COR-L47 (cell line): ENCODE results near the gene SDK2.
A peak's percentile ranks its signal among the peaks of the same experiment; 100 is the strongest.
"Not testable (repeated sequence)": the region's sequence is repeated elsewhere in the genome, so short reads cannot be mapped to it uniquely, and the experiment has no call there.

Source experiments
- DNase-seq: peaks from one replicate; lab custom pipeline; 2025; lab: John Stamatoyannopoulos, UW

Gene SDK2

DNA sequence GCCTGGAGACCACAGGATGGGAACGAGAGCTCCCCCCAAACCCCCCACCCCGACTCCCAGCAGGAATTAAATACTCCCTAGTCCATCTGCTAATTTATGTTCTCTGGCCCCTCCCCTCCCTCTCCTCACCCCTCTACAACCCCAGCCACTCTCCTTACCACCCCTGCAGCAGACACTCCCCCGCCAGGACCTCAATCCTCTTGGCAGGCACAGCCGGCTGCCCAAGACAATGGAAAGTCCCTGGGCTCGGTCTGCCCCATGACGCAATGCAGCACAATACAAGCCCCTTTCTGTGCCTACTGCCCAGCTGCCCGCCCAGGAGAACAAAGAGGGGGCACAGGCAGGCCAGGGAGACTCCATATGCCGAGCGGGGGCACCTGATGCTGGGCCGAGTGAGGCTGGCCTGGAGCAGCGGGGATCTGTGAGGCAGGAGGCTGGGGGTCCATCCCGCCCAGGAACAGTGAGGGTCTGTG lies 302.2 kb downstream of the SDK2 start:
- DNase-seq: peak; percentile 86

DNA sequence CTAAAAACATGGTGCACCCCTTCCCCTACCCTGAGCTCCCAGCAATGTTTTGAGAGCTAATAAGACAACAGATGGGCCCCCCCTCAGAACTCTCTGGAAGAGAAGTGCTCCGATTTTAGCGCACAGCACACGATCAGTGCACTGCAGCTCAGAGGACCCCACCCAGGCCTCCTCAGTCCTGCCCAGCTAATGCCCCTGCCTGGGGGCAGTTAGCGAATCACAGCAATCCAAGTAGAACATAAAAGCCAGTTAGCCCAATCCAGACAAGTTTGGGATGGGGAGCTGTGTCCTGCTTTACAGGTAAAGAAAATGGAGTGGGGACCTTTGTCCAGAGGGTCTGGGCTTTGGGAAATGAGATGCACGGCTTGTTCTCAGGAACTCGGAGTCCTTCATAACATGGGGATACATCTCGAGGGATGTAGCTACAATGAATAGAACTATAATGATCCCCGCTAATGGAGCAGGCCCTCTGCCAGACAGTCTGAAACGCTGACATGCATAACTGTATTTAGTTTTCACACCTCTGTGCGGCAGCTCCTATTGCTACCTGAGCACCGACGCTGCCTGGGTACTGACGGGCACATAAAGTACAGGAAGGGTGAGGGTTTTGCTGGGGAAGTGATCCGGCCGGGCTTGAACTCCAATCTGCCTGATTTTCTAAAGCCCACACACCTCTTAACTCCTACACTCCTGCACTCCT lies 302.7 kb downstream of the SDK2 start:
- peak; percentile 42 for DNase-seq

DNA sequence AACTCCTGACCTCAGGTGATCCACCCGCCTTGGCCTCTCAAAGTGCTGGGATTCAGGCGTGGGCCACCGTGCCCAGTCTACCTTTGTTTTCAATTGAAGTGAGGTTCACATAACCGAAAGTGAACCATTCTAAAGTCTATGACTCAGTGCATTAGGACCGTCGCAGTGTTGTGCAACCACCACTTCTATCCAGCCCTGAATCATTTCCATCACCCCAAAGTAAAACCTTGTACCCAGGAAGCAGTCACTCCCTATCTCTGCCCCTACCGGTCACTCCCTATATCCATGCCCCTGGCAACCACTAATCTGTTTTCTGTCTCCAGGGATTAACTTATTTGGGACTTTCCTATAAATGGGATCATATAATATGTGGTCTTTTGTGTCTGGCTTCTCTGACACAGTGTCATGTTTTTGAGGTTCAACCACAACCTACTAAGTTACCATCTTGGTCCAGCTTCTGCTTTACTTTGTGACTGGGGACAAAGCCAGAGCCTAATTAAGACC lies 304.1 kb downstream of the SDK2 start:
- no peak for DNase-seq

DNA sequence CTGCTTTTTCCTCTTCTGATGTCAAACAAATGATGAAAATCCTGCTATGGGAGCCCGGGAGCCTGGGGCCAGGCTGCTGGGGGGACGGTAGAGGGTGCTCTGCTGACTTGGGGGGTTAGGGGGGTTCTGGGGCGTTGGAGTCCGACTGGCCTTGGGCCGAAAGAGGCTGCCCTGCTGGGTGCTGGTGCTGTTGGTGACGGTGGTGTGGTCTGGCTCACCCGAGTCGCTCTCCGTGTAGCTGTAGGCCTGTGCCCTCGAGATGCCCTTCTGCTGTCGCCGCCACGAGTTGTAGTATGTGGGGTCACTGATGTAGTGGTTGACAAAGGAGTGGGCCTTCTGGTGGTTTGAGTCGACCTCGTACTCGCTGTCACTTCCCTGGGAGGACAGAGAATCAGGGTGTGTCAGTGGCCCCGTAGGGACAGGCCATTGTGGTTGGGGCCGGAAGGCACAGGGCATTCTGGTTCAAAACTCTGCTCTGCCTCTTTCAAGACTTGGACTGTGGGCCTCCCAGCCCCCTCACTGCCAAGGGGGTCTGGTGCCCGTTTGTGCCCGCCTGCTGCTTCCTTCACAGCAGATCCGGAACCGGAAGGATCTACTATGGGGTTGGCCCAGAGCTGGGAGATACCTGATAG lies 305.6 kb downstream of the SDK2 start:
- no peak for DNase-seq

DNA sequence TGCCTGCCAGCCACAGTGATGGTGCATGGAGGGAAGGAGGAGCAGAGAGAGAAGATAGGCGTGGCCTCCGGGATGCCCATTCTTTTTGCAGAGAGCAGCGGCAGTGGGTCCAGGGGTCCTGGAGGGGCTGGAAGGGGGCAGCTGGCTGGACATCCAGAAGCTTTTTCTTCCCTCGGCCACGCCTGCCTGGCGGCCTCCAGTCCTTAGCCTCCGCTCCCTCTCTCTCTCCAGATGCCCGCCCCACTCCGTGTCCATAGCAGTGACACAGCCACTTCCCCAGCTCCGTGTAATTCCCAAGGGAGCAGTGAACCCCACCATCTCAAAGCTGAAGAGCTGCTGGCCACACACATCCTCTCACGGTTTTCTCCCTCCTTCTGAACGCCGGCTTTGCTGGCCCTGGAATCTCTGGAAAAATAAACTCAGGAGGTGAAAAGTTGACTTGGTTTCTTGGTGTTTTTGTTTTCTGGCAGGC lies 306.2 kb downstream of the SDK2 start:
- no peak for DNase-seq

DNA sequence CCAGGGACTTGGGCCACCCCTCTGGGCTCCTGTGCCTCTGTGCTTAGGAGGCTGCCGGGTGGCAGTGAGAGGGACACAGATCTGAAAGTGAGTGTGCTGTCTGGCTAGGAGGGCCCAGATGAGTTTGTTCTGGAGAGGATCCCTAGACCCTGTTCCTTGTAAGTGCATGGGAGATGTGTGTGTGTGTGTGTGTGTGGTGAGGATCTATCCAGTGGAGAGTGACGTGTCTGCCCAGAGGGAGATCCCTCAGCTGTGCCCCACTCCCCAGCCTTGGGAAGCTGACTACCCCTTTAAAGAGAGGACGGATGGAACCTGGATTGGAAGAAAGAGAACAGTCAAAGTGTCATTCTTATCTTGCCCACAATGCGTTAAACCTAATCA lies 306.9 kb downstream of the SDK2 start:
- DNase-seq: no peak

DNA sequence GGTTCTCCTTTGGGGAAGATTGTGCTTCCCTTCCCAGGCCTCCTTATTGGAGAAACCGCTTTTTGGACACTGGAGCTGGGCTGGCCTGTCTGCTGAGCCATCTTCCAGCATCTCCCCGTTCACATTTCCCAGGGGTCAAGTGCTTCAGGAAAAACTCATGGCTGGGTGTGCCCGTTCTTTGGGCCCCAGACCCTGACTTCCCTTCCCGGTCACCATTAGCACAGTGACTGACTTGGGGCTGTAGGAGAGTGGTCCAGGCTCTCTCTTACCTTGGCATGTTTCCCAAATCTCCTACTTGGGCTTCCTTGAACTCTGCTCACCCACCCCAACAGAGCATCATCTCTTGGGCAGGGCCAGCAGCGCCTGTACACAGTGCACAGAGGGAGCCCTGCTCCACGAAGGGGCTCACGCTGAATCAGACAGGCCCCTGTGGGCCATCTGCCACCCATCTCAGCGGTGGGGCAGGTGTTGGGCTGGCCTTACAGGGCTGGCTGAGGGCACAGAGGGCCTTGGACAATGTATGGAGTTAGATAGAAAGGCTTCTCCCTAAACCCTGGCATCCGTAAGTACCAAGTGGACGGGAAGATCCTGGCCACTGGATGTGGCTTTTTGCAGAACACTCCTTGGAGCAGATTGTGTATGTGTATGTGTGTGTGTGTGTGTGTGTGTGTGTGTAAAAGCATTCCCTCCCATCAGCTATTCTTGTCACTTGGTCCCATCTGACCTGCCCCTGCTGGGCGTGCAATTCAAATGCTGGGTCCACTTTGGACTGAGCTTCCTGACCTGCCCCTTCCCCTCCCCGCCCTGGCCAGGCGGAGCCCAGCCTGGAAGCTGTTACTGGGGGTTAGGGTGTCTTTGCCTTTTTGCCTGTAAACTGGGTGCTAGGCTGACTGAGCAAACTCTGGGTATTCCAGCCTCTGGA lies 307.6 kb downstream of the SDK2 start:
- no peak for DNase-seq

DNA sequence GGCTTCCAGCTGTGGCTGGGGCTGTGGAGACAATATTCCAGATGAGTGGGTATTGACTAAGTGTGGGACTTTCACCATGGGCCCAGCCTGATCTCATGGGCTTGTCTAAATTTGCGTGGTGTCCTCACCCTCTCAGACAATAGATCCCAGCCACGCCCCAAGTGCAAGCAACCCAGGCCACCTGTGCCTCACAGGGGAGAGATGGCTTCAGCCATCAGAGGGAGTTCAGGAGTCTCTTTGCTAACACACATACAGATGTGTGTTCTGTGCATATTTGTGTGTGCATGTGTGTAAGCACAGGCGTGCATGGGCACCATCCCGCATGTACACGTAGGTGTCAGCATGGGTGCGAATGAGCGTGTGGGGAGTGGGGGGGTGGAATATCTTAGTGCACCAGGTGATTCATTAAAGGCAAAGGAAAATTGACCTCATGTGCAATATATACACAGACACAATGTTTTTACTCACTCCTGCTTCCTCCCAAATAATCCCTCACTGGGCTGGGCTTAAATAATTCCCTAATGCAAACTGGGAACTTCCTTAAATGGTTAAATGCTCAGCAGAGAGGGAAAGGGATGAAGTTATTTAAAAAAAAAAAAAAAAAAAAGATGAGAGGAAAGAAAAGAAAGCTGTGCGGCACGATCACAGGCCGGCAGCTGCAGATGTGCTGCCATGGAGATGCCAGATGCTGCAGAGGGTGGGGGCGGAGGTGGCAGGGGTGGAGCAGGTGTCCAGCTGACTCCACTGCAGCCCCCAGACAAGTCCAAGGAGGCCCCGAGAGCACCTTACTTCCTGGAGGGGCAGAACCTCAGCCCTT lies 308.4 kb downstream of the SDK2 start:
- no peak for DNase-seq

DNA sequence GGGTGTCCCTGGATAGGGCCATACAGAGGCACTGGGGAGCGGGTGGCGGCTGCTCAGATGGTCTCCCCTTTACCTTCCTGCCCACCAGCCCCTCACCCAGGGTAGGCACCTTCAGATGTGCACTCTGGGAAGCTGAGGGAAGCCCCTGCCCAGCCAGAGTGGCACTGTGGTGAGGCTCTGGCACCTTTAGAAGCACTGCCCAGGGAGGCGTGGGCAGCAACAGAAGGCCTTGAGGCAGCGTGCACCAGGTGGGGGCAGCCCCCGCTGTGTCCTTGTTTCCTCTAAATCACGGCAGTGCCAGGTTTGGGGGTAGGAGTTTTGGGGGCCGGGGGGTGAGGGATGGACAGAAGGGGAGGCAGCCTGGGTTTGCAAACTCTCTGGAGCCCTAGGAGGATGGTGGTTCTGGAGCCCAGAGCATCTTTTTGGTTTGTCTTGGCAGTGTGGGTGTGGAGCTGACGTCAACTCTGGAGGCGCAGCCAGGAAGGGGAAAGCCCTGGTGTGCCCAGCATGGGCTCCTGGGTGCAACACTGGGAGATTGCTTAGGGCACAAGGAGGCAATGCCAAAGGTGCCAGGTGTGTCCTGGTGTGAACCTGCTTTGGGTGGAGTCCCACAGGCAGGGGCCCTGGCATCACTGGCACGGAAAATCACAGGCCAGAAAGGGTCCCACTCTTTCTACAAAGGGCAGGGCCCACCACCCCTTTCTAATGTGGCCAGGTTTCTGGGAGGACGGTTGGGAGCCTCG lies 309.3 kb downstream of the SDK2 start:
- peak; percentile 96 for DNase-seq

DNA sequence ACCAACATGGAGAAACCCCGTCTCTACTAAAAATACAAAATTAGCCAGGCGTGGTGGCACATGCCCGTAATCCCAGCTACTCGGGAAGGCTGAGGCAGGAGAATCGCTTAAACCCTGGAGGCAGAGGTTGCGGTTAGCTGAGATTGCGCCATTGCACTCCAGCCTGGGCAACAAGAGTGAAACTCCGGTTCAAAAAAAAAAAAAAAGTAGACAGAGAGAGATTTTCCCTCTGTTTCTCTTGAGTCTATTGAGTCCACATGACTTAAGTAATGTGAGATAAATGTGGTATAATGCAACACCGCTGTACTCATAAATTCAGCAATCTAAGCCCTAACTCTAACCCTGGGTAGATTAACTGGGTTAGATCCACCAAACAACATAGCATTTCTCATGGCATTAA lies 310.8 kb downstream of the SDK2 start:
- DNase-seq: not testable (repeated sequence)

DNA sequence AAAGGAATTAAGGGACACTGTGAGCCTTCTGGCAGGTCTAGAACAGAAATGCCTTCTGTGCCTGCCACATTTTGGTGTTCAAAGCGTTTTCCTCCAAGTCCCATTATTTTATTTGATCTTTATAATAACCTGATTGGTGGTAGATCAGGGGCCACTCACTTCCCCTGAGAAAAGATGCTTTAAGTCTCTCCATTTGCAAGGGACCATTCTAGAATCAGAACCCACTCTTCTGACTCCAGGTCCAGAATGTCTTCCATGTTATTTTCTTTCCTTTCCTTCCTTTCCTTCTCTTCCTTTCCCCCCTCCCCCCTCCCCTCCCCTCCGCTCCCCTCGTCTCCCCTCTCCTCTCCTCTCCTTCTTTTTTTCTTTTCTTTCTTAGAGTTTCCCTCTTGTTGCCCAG lies 313.2 kb downstream of the SDK2 start:
- DNase-seq: no peak

DNA sequence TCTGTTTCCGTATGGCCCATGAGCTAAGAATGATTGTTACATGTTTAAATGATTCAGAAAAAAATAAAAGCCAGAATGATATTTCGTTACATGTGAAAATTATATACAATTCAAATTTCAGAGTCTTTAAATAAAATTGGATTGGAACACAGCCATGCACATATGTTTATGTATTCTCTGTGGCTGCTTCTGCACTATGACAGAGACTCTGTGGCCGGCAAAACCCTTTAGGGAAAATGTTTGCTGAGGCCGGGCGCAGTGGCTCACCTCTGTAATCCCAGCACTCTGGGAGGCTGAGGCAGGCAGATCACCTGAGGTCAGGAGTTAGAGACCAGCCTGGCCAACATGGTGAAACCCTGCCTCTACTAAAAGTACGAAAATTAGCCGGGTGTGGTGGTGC lies 316.6 kb downstream of the SDK2 start:
- no peak for DNase-seq

DNA sequence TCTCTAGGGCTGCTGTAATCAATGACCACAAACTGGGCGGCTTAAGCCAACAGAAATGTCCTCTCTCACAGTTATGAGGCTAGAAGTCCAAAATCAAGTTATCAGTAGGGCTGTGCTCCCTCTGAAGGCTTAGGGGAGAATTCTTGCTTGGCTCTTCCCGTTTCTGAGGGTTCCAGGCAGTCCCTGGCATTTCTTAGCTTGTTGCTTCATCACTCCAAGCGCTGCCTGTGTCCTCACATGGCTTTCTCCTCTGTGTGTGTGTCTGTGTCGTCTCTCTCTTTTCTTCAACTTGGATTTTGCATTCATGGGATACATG lies 318.8 kb downstream of the SDK2 start:
- DNase-seq: no peak

DNA sequence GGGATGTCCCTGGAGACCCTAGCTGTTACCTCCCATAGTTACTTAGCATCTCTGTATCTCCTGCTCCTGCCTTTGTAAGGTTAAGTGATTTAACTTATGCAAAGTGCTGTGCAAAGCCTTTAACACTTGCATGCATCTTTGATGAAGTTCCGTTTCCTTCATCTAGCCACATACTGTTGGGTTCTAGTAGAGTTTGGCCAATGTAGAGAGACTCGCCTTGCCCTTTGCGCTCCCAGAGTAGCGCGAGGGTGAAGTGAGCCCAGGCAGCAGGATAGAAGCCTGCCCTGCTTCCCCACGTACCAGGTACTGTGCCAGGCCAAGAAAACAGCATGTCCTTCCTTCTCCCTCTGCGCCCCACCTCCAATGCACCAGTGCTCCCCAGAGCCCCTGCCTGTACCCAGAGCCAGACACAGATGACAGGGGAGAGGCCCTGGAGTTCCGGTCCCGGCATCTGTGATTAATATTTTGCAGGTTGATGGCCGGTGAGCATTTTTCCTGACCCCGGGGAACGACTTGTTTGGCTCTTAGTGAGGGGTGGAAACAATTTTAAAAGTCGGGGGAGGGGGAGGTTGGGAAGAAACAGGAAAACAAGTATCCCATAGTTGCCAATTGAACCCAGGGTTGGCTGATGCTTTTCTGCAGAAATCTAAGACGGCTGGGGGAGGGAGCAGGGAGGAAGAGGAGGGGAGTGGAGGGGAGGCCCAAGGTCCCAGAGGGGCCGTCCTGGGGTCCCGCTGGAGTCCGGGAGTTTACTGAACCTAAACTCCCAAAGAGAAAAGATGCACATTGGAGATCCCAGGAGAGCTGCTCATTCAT lies 319.3 kb downstream of the SDK2 start:
- DNase-seq: no peak

DNA sequence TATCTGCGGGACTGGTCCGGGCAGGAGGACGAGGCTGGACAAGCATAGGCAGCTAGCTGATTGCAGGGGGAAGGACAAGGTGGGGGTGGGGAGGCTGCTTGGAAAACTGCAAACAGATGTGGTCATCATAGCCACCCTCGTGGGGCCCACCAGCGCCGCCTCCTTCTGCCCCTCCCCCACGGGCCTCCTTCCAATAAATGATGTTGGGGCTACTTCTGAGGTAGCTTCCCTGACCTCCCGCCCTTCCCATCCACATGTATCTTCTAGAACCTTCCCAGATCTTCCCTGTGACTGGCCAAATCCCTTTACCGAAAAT lies 320.1 kb downstream of the SDK2 start:
- no peak for DNase-seq

DNA sequence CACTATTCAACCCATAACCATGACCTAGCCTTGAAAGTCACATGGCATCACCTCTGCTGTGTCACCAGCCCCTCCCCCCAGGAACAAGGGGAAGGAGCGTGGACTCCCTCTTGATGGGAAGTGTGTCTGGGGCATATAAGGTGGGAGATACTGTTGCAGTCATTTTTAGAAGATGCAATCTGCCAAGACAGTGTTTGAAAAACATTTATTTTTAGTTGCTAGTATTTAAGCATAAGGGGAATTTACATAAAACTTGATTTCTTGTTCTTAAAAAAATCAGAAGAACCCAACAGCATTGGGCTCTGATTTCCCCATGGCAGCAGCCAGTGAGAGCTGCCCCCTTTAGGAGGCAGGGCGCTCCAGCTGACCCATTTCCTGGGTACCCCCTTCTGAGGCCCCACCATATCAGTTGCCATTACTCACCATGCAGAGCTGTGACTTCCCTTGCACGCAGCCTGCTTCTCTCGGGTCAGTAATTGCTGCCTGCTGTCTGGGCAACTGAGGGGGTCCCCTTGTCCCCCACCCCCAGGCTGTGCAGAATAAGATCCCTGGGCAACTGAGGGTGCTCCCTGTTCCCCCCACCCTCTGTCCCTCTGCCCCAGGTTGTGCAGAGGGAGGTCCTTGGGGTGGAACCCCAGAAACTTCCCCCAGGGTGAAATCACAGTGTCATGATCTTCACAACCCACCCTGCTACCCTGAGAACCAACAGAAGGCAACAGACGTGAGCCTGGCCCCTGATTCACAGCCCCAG lies 320.7 kb downstream of the SDK2 start:
- DNase-seq: no peak

DNA sequence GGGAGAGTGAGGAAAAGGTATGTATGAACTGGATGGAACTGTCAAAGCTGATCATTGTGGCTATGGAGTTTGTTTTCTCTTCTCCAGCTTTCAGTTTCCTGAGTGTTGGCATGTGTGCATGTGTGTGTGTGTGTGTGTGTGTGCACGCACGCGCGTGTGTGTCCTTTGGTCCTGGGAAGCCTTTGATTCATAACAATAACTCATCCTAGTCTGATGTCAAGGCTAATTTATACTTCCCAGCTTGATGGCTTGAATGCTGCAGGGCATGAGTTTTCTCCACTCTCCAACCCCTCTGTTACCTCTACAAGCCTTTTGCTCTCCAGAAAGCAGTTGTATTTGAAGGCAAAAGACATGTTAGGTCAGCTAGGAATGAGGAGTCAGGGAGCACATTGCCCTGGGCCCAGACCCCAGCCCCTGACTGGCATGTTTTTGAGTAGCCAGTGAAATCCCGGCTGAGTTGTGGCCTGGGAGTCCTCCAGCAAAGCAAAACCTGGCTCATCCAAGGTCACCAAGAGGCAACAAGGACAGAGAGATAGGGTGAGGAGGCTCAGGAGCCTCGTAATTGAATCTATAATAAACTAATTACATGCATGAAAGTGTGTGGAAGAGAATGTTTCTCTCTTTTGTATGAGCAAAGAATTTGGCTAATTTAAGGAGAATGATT lies 323.5 kb downstream of the SDK2 start:
- DNase-seq: no peak

DNA sequence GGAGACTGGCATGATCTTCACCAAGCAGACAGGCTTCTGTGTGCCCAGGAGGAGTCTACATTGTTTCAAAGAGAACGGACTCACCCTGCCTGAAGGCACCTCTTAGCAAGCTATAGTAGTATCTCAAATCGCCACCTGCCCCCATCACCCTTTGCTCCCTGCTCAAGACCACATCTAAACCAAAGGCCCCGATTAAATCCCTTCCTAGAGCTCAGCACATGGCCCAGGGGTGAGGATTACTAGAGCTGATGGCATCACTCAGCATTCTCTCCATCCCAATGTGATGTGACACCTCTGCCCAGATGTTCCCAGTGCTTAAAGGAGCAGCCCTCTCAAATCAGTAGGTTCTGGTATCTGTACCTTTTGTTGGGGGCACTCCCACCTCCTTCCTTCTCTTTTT lies 324.5 kb downstream of the SDK2 start:
- DNase-seq: no peak

DNA sequence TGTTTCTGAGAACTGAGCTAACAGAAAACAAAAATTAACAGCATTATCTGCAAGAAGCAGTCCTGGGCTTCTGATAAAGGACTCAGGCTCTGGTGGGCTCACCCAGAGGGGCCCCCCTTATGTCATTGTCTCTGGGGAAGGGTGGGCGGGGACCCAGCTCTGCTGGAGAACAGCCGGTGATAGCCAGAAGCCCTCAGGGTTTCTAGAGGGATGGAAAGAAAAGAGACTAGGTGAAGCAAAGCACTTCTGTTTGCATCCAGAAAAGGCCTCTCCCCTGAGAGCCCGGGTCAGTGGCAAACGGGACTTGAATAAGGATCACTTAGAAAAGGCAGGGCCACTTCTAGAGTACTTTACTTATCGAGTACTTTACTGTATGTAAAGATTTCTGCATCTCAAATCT lies 325.4 kb downstream of the SDK2 start:
- DNase-seq: no peak
